ENCODE measurements around the gene TTLL11.
"Not testable (repeated sequence)": the region's sequence is repeated elsewhere in the genome, so short reads cannot be mapped to it uniquely, and the experiment has no call there.

Gene TTLL11

DNA sequence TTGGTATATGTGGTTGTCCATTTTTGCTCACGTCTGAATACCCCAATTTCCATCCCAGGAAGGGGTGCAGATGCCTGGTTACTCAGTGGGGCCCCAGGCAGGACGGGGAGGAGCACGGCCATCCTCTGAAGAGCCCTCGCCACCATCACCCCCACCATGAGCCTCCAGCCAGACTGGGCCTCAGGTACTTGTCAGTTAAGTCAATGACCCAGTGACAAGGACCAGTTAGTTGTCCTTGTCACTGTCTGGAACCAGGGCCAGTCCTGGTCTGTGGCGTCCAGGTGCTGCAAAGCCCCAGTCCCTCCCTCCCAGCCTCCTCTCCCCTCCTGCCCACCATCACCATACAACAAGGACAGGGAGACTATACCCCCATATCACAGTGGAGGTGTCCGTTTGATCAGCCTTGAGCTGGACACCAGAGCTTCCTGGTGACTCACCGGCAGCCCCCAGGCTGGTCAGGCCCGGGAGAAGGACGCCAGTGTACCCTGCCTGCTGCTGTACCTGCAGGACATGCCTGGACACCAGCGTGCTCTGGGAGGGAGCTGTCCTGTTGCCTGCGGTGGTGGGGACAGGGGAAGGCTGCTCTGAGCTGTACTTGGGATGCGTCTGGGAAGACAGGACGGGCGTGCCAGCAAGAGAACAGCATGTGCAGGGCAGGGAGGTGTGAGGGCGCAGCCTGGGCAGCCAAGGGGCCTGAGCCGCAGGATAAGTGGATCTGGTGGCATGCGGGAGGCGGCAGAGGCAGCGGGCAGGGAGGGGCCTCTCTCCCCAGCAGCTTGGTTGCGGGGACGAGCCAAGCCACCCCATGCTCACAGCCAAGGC, 32.6 kb upstream of the TTLL11 start:
- DNase-seq: peak; percentile 7

- peak; percentile 68 for DNase-seq
Observed at GRCh38 chr9:122125158-122125508, 32.0 kb upstream of the TTLL11 start.

DNA sequence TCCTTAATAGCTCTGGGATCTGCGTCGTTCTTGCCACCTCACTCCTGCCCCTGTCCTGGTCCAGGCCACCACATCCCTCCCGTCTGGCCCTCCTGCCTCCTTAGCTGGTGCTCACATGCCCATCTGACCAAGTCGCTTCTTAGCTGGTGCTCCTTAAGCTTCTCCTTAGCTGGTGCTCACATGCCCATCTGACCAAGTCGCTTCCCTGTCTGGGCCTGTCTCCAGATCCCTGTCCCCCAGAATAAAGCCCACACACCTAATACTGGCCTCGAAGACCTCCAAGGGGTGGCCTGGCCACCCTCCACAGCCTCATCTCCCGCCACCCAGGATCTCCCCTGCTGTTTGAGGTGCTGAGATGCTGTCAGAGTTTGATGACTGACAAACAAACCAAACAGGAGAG, 31.4 kb upstream of the TTLL11 start:
- no peak for DNase-seq

DNA sequence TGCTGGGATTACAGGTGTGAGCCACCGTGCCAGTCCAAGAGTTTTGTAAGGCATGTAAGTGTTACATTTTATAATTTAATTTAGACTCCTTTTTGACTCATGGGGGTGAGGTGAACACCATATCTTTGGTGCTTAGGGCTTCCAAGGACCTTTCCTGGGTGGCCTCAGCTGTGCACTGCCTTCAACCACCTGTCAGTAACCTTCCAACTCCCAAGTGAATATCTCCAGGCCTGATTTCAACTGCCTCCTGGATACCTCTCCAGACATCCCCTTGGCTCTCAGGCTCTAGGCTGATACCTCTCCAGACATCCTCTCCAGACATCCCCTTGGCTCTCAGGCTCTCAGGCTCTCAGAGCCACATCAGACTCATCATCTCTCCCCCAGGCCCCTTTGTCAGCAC, 30.9 kb upstream of the TTLL11 start:
- DNase-seq: no peak

- peak; percentile 57 for DNase-seq
Observed at GRCh38 chr9:122122903-122123632, 30.0 kb upstream of the TTLL11 start.

DNA sequence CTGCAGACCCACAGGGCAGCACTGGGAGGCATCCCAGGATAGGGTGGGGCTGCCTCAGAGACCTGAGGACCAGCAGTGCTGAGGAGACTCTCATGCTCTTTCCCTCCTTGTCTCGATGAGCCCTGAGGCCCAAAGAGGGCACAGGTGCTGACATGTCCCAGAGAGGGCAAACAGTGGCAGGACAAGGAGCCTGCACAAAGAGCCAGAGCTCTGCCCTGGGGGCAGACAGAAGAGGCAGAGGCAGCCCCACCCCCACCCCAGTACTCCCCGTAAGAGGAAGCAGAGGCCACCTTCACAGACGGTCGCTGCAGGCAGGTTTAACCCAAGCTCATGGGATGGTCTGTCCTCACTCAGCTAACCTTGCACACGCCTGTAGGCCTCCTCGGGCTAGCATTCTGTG, 29.4 kb upstream of the TTLL11 start:
- no peak for DNase-seq

GRCh38 chr9:122121931-122122330, 28.8 kb upstream of the TTLL11 start:
- DNase-seq: no peak

DNA sequence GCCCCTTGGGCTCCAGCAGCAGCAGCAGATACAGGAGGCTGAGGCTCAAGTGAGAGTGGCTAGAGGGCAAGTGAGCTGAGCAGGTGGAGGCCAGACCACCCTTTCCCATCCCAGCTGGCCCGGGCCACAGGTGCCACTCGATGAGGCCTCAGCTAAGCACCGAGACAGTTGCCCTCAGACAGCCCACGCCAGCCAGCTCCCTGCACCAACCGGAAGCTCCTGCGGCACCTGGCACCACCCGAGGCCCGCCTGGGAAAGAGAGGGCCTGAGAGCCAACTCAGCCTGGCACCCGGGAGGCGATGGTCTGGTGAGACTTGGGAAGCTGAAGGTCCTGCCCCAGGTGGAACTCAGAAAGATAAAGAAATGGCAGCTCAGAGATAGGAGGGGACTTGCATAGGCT, 28.3 kb upstream of the TTLL11 start:
- no peak for DNase-seq

DNA sequence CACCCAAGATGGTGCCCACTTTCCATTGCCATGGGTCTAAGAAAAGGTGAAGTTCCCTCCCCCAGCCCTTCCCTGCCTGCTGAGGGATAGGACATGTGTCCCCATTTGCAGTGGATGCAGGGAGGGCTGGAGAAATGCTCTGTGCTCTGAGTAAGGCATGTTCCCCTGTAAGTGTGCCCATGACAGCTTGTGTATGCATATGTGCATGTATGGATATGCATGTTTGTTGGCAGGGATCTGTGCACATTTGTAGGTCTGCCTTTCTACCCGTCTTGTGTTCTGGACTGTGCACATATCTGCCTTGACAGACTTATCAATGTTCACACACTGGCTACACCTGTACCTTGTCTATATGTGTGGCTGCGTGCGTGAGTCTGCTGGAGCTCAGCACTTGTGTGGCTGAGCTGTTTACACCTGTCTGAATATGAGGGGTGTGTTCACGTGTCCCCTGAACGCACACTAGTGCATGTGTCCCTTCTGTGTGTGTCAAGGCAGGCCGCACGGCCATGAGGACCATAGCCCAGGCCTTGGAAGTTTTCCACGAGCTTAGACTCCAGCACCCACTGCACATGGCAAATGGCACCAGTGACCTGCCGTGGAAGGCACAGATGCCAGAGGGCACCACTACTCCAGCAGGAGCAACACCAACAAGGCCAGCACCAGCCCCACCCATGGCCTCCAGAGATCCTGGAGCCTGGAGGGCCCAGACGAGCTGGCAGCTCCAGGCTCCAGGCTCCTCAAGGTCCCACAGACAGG, 27.4 kb upstream of the TTLL11 start:
- DNase-seq: no peak

- no peak for DNase-seq
Observed at GRCh38 chr9:122119721-122120120, 26.6 kb upstream of the TTLL11 start.

GRCh38 chr9:122119166-122119521, 26.0 kb upstream of the TTLL11 start:
- DNase-seq: no peak

DNA sequence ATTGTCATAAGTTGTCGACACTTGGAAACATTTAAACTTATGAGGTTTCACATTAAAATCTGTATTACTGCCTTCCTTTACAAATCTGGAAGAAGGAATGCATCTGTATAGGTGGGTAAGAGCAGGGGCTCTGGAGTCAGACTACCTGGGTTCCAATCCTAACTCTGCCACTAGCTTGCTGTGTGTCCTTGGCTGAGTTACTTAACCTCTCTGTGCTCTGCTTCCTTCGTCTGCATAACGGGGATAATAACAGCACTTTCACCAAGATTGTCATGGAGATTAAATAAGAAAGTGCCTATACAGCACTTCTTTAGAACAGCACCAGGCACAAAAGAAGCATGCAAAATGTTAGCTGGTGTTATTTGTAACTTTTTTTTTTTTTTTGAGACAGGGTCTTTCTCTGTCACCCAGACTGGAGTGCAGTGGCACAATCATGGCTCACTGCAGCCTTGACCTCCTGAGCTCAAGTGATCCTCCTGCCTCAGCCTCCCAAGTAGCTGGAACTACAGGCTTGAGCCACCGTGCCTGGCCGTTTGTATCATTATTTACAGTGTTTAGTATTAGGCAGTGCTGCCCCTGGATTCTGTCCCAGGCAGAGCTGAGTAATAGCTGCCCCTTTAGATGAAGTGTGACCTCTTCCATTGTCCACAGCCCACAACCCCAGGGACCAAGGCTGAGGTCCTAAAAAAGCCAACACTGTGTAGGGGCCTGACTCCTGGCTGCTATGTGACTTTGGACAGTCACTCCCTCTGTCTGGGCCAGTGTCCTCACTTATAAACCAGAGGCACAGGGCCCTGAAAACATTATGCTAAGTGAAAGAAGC, 25.4 kb upstream of the TTLL11 start:
- DNase-seq: no peak

- not testable (repeated sequence) for DNase-seq
Observed at GRCh38 chr9:122117241-122117640, 24.1 kb upstream of the TTLL11 start.

DNA sequence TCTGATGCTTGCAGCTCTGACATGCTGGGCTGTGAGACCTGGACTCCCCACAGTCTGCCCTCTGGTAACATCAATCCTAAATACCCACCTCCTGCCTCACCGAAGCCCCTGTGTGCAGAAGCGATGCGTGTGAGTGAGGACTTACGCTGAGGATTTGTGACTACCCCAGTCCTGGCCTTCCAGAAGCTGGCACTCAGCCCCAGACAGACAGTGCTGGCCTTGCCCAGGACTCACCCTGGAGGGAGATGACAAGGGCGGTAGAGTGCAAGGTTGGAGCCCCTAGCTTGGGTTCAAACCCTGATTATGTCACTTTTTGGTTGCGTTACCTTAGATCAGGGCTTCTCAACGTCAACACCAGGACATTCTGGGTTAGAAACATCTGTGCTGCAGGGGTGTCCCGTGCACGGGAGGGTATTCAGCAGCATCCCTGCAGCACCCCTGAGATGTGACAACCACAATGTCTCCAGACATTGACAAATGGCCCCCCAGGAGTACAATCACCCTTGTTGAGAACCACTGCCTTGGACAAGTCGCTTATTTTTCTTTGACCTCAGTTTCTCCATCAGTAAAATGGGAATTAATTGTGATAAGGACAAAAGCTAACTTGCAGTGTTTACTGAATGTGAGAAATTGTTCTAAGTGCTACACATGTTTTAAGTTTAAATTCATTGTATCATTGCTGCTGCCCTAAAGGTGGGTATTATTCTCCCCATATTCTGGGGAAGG, 23.5 kb upstream of the TTLL11 start:
- no peak for DNase-seq

GRCh38 chr9:122116040-122116439, 22.9 kb upstream of the TTLL11 start:
- DNase-seq: no peak

- no peak for DNase-seq
Observed at GRCh38 chr9:122115176-122116035, 22.3 kb upstream of the TTLL11 start.

DNA sequence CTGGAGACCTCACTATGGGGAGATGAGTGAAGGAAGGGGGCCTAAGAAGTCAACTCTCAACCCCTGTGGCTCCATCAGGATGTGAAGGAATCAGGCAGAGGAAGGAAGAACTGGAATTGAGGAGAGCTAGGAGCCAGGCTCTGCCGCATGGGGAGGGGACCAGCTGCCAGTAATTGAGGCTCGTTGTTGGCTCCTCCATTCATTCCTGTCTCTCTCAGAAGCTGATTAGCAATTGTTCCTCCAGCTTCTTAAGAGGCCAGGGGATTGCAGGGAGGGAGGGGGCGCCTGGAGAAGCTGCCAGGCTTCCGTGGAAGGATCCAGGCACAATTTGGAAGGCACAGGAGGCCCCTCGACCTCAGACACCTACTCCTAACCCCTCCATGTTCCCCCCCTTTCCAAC, 20.5 kb upstream of the TTLL11 start:
- DNase-seq: no peak

DNA sequence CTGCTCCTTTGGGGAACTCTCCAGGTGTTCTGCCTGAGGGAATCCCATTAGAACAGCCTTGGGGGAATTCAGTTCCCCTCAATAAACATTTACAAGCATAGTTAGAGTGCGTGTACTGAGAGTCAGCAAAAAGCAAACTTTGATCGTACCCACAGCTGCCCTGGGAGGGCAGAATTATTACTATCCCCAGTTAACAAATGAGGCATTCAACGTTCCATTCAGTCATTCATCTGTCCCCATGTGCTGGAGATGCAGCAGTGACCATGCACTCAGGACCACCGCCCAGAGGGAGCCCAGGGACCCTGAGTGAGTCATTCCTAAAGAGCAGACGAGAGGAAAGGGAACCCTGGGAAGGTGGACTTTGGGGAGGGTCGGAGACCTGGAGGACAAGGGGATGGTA, 19.1 kb upstream of the TTLL11 start:
- DNase-seq: no peak

- no peak for DNase-seq
Observed at GRCh38 chr9:122111413-122112085, 18.4 kb upstream of the TTLL11 start.

DNA sequence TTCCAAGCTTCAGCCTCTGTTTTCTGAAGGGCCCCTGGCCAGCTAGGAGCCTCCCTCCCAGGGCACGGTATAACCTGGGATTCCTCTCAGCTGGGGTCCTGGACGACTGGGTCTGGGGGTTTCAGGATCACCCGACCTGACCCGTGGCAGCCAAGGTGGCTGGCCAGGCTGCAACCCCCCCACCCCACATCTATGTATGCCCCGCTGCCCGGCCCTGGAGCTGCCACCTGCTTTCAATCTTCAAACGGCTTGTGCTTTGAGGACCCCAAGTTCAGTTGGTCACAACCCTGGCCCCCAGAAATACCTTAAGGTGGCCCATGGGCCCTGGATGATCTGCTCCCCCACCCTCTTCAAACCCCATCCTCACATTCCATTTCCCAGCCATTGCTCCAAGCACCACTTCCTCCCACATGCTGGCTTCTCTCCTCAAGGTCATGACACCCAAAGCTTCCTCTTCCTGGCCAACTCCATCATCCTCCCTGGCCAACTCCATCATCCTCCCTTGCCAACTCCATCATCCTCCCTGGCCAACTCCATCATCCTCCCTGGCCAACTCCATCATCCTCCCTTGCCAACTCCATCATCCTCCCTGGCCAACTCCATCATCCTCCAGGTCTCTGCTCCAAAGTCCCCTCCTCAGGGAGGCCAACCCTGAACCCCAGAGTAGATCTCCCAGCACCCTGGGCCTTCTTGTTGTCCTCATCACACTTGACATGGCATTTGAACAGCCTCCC, 17.2 kb upstream of the TTLL11 start:
- no peak for DNase-seq
